ENCODE measurements around the gene C1orf198.

The C1orf198 gene

DNA sequence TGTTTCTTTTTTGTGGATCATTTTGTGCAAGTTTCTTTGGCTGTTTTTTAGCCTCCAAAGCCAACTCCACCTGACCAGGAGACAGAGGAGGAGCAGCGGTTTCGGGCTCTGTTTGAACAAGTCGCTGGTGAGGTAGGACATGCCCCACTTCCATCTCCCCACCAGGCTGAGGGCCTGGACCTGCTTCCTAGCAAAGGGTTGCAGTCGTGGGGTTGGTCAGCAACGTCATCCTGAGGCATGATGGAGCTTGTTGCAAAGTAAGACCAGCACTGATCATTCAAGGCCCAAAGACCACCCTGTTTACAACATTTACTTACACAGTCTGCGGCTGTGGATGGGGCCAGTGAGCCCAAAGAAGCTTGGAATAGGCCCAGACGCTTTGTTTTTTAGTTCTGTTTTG lies 80.8 kb downstream of the C1orf198 start:
- TF ChIP-seq TAF1 (IDR thresholded peaks at IDR 0.05; ENCODE audit: borderline replicate concordance, insufficient read depth, low read length) (no peak), SIN3A (IDR thresholded peaks at IDR 0.05; ENCODE audit: borderline replicate concordance, insufficient read depth, low read length) (no peak), FOXP2 (optimal IDR thresholded peaks at IDR 0.05; ENCODE audit: borderline replicate concordance, extremely low read depth, extremely low read length, insufficient read depth) (no peak), POLR2AphosphoS5 (IDR thresholded peaks at IDR 0.05; ENCODE audit: low read depth, low read length) (no peak)
- TF ChIP-seq, protein P1, sequence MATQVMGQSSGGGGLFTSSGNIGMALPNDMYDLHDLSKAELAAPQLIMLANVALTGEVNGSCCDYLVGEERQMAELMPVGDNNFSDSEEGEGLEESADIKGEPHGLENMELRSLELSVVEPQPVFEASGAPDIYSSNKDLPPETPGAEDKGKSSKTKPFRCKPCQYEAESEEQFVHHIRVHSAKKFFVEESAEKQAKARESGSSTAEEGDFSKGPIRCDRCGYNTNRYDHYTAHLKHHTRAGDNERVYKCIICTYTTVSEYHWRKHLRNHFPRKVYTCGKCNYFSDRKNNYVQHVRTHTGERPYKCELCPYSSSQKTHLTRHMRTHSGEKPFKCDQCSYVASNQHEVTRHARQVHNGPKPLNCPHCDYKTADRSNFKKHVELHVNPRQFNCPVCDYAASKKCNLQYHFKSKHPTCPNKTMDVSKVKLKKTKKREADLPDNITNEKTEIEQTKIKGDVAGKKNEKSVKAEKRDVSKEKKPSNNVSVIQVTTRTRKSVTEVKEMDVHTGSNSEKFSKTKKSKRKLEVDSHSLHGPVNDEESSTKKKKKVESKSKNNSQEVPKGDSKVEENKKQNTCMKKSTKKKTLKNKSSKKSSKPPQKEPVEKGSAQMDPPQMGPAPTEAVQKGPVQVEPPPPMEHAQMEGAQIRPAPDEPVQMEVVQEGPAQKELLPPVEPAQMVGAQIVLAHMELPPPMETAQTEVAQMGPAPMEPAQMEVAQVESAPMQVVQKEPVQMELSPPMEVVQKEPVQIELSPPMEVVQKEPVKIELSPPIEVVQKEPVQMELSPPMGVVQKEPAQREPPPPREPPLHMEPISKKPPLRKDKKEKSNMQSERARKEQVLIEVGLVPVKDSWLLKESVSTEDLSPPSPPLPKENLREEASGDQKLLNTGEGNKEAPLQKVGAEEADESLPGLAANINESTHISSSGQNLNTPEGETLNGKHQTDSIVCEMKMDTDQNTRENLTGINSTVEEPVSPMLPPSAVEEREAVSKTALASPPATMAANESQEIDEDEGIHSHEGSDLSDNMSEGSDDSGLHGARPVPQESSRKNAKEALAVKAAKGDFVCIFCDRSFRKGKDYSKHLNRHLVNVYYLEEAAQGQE (IDR thresholded peaks at IDR 0.05; ENCODE audit: insufficient read depth in 1 of 2, low read depth in 2 of 2, low read length in 2 of 2), result no peak
